ENCODE measurements around the gene MEIS1.

MEIS1 gene

DNA sequence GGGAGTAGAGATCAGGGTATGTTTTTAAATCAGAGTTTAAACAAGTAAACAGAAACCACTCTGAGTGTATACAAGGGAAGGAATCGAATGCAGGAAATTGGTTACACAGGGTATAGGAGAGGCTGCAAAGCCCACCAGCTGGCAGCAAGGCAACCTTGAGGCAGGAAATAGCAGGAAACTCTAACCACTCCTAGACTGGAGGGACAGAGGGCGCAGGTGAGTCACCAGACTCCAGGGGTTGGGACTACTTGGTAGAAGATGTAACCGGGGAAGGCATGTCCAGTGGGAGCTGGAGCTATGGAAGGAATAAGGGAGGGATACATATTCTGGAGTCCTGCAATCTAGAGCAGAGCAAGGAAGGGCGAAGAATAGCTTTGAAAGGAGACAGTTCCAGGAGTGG is 152.3 kb downstream of the MEIS1 start:
- no peak for DNase-seq

DNA sequence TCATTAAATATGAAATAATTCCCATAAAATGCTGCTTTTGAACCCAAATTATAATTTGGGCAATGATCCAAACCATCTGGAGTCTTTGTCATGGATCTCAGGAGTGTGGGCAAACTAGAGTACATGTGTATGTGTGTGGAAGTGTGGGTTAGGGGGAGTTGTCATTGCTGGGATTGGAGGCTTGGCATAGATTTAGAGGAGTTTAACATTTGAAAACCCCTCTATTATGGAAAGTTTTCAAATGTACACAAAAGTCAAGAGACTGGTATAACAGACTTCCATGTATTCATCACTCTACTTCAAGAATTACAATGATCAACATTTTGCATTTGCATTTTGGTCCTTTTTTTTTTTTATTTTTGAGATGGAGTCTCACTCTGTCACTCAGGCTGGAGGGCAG is 159.1 kb downstream of the MEIS1 start:
- DNase-seq = no peak

DNA sequence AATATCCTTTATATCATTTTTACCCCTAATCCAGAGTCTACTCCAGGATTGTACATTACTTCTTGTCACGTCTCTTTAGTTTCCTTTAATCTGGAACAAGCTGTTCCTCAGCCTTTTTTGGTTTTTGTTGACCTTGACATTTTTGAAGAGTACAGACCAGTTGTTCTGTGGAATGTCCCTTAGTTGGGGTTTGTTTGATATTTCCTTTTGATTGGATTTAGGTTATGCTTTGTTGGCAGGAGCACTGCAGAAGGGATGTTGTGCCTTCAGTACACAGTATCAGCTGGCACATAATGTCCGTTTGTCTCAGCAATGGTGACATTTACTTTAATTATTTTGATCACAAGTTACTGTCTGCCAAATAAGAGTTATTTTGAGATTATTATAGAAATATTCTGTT is 160.6 kb downstream of the MEIS1 start:
- DNase-seq = no peak

DNA sequence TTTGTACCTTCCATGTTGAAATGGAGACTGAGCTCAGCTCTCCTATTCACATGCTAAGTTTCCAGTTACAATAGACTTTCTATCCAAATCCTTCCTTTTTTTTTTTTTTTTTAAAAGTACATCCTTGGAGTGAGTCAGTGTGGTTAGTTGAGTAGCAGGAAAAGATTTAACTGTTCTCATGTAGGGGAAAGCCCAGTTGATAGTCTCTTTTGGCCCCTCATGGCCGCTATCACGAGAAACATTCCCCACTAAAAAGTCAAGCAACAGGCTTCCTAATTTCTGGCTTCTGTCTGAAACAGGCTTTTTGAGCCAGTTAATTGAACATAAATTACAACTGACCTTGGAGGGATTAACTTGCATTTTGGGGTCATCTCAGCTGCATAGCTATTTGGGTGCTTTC is 161.3 kb downstream of the MEIS1 start:
- DNase-seq = no peak

- no peak for DNase-seq
These were observed 166.7 kb downstream of the MEIS1 start for GRCh38 chr2:66601624-66602023.

- no peak for DNase-seq
These were observed 167.4 kb downstream of the MEIS1 start for GRCh38 chr2:66602341-66602740.

DNA sequence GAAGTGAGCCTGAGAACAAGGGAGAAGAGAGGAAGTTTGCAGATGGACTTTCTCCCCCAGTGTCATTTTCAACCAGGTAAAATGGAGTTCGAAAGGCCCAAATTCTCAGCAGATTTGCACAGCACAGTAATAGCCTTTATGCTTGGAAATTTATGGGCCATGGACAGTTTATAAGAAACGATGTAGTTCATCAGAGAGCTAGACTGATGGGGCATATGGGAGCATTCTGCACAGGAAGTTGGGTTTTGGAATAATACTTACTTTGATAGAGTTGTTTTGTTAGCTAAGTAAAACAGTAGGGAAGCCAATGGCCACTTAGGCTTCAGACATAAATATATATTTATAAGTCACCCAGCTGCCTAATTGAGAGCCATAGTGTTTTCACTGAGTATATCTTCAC is 169.4 kb downstream of the MEIS1 start:
- no peak for DNase-seq

DNA sequence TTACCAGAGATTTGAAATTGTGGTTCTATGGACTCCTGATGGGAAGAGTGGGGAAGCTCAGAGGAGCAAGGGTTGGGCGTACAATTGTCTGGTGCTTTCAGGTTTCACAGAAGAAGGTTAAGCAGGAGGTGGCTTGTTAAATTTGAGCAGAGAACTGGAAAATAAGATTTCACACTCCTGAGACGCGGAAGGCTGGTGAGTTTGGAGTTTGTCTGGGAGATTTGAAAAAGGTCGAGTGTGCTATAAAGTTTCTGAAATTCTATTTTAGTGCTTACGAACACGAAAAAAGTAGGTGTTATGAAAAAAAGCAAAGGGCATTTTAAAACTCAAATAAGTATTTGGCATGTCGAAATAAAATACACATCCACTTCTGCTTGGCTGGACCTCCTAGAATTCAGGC is 170.1 kb downstream of the MEIS1 start:
- no peak for DNase-seq

- no peak for DNase-seq
These were observed 172.2 kb downstream of the MEIS1 start for GRCh38 chr2:66607152-66607551.

All from NCI-H1048 (cell line).